NCI-H2029 (cell line): ENCODE data around the gene VIPAS39.
"Not testable (repeated sequence)": the region's sequence is repeated elsewhere in the genome, so short reads cannot be mapped to it uniquely, and the experiment has no call there.

ENCODE experiments used
- DNase-seq: peaks from one replicate; lab custom pipeline; 2025; lab: John Stamatoyannopoulos, UW

Gene VIPAS39

GRCh38 chr14:77470224-77470870, 12.9 kb upstream of the VIPAS39 start:
- no peak for DNase-seq

GRCh38 chr14:77469539-77469938, 12.1 kb upstream of the VIPAS39 start:
- no peak for DNase-seq

GRCh38 chr14:77469067-77469505, 11.7 kb upstream of the VIPAS39 start:
- DNase-seq = no peak

- no peak for DNase-seq
Measured at GRCh38 chr14:77467801-77468200, 10.4 kb upstream of the VIPAS39 start.

- DNase-seq = no peak
Measured at GRCh38 chr14:77459072-77459723, 1.8 kb upstream of the VIPAS39 start.

GRCh38 chr14:77458249-77458950, 999 bp upstream of the VIPAS39 start:
- no peak for DNase-seq

- no peak for DNase-seq
Measured at GRCh38 chr14:77457115-77457521, 283 bp downstream of the VIPAS39 start.

GRCh38 chr14:77455966-77456640, 1.3 kb downstream of the VIPAS39 start:
- DNase-seq = no peak

GRCh38 chr14:77442196-77442595, 15.2 kb downstream of the VIPAS39 start:
- no peak for DNase-seq

- no peak for DNase-seq
Measured at GRCh38 chr14:77439861-77440260, 17.5 kb downstream of the VIPAS39 start.

GRCh38 chr14:77438596-77438995, 18.8 kb downstream of the VIPAS39 start:
- DNase-seq = no peak

- no peak for DNase-seq
Measured at GRCh38 chr14:77436042-77436441, 21.4 kb downstream of the VIPAS39 start.

- no peak for DNase-seq
Measured at GRCh38 chr14:77426396-77426795, 31.0 kb downstream of the VIPAS39 start.

GRCh38 chr14:77424862-77425261, 32.5 kb downstream of the VIPAS39 start:
- no peak for DNase-seq

- DNase-seq = no peak
Measured at GRCh38 chr14:77423423-77423822, 34.0 kb downstream of the VIPAS39 start, which contains the start of gene NOXRED1. TSS of gene NOXRED1 (minus strand) at chr14:77423523. CDS start at chr14:77422889, 634 bp downstream.

GRCh38 chr14:77421201-77421600, 36.2 kb downstream of the VIPAS39 start:
- DNase-seq = no peak

GRCh38 chr14:77416836-77417235, 40.6 kb downstream of the VIPAS39 start:
- DNase-seq = no peak

GRCh38 chr14:77416098-77416497, 41.3 kb downstream of the VIPAS39 start:
- DNase-seq = not testable (repeated sequence)

- DNase-seq = not testable (repeated sequence)
Measured at GRCh38 chr14:77415403-77416030, 41.9 kb downstream of the VIPAS39 start.

- DNase-seq = no peak
Measured at GRCh38 chr14:77409131-77409533, 48.3 kb downstream of the VIPAS39 start.

- DNase-seq = no peak
Measured at GRCh38 chr14:77407158-77407557, 50.2 kb downstream of the VIPAS39 start.

- no peak for DNase-seq
Measured at GRCh38 chr14:77406718-77407117, 50.7 kb downstream of the VIPAS39 start.
